Astrocyte of the cerebellum (primary cell): ENCODE data around the gene COX8A.

Experiments used
- DNase-seq: peaks from one replicate; pipeline ENCODE4 v3.0.0-alpha.2; 2011; ENCODE audit warnings: low read depth
- H3K4me3 ChIP-seq: 2 replicates; pipeline ENCODE4 v1.5.1; 2011; ENCODE audit warnings: mild to moderate bottlenecking, low read depth, low read length, moderate library complexity
- in situ Hi-C: cut with HindIII; loops from 2 replicates; pipeline ENCODE4 v1.10.0; 2017; ENCODE audit warnings: low sequenced_read_pairs
- TF ChIP-seq, protein P1 (sequence below): IDR thresholded peaks from 2 replicates; pipeline ENCODE4 v1.5.1; 2012; ENCODE audit warnings: low read length, low read depth, moderate library complexity, mild to moderate bottlenecking; ENCODE audit errors: missing control alignments

The COX8A gene

DNA sequence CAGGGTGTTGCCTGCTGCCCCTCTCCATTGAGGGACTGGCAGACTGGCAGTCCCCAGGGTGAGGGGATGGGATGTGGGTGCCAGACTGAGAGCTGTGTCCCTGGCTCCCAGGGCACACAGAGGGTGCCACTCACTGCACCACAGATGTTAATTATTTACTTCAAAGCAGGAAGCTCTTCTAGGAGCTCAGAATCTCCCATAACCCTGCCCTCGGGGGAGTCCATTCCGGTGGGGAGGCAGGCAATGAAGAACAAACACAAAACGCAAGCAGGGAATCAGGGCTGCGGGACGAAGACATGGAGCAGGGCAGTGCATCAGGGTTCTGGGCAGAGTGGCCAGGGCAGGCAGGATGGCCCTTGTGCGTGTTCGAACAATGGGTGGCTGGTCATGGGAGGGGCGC is 37.0 kb downstream of the COX8A start:
- TF ChIP-seq, protein P1, sequence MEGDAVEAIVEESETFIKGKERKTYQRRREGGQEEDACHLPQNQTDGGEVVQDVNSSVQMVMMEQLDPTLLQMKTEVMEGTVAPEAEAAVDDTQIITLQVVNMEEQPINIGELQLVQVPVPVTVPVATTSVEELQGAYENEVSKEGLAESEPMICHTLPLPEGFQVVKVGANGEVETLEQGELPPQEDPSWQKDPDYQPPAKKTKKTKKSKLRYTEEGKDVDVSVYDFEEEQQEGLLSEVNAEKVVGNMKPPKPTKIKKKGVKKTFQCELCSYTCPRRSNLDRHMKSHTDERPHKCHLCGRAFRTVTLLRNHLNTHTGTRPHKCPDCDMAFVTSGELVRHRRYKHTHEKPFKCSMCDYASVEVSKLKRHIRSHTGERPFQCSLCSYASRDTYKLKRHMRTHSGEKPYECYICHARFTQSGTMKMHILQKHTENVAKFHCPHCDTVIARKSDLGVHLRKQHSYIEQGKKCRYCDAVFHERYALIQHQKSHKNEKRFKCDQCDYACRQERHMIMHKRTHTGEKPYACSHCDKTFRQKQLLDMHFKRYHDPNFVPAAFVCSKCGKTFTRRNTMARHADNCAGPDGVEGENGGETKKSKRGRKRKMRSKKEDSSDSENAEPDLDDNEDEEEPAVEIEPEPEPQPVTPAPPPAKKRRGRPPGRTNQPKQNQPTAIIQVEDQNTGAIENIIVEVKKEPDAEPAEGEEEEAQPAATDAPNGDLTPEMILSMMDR = no peak
- no peak for DNase-seq
- H3K4me3 ChIP-seq = no peak overlapping the region
- in situ Hi-C loops = no loop called here

DNA sequence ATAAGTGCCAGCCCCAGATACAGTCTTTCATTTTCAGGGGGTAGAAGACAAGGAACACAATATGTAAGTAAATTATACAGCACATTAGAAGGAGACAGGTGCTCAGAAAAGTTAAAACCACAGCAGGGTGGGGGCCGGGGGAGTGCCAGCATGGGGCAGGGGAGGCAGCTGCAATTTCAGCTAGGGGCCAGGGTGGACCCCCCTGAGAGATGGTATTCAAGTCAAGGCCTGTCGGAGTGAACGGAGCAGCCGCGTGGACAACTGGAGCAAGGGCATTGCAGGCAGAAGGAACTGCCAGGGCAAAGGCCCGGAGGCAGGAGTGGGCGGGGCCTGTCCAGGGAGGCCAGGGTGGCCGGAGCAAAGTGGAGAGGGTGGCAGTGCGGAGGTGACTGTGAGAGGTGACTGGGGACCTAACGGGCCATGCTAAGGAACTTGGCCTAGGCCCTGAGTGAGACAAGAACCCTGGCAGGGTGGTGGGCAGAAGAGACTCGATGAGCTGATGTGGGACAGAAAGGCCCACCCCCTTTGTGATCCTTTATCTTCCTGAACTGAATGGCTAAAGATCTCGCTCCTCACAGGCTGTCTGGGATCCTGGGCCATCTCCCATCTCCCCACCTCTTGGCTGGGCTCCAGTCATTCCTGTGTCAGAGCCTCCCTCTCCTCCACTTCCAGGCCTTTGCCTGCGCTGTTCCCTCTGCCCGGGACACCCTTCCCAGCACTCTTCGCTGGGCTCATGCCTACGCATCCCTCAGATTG is 38.9 kb downstream of the COX8A start:
- no peak for DNase-seq
- TF ChIP-seq, protein P1 = no peak
- in situ Hi-C loops = no loop called here
- H3K4me3 ChIP-seq = no peak overlapping the region

DNA sequence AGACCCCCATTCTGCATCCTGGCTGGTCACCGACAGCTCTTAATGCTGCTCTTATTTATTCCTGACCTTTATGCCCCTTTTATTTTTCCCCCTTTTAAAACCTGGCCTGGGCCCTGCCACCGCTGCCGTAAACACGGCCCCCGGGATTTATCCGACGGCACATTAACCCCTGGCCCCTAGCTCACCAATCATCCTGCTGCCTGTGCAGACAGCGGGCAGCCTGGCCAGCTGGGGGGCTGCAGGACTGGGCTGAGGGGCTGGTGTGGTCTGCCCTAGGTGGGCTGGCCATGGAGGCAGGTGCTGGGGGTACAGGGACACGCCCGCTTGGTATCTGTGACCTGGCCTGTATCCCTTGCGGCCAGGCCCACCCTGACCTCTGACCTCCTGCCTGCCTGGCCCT is 39.9 kb downstream of the COX8A start:
- in situ Hi-C loops = no loop called here
- TF ChIP-seq, protein P1 = no peak
- H3K4me3 ChIP-seq = no peak overlapping the region
- no peak for DNase-seq

DNA sequence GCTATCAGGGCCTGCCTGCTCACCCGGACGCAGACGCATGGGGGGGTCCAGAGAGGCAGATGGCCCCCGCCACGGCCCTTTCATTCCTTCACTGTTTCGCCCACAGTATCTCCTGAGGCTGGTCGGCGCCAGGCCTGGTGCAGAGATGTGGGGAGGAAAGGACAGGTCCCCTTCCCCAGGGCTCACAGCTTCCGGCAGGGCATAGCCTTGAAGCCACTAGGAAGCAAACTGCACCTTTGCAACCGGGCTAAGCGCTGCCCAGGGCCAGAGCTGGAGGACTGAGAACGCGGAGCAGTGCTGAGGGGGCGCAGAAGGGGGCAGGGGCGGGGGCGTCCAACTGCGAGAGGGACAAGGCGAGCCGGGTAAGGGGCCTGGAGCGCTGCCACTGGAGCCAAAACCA is 41.1 kb downstream of the COX8A start:
- DNase-seq = no peak
- H3K4me3 ChIP-seq = no peak overlapping the region
- in situ Hi-C loops = no loop called here
- TF ChIP-seq, protein P1 = no peak

DNA sequence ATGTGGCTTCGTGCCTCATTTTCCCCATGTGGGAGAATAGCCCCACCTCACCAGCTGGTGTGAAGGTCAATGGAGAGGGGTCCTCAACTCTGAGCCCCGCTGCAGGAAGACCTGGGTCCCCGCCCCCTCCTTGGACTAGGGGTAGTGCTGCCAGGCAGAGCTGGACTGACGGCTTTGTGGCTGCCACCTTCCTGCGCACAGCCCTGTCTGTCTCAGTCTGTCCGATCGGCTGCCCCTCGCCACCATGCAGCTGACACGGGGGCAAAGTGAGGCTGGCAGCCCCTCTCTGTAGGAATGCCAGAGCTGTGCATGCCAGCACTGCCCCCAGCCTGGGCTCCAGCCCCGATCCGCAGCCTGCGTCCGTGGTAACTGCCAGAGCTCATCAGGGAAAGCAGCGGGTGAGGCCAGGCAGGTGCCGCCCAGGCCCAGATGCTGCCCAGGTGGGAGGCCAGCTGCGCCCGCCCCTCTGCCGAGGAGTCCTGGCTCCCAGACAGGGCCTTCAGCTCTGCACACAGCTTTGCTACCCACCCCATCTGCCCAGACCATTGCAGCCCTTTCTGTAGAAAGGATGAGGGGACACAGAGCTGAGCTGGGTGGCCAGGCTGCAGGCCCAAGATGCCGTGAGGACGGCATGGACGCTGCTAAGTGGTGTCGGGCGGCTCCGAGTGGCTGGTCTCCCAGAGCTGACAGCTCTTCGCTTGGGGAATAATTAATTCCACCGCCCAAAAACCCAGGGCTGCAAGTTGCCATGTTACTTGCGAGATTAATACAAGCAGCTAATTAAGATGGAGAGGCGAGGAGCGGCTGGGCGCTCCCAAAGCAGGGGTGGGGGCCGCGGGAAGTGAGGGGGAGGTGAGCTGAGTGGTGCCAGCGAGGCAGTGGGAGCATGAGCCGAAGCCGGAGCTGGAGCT is 41.8 kb downstream of the COX8A start:
- H3K4me3 ChIP-seq = no peak overlapping the region
- TF ChIP-seq, protein P1 = no peak
- DNase-seq = no peak
- in situ Hi-C loops = no loop called here

DNA sequence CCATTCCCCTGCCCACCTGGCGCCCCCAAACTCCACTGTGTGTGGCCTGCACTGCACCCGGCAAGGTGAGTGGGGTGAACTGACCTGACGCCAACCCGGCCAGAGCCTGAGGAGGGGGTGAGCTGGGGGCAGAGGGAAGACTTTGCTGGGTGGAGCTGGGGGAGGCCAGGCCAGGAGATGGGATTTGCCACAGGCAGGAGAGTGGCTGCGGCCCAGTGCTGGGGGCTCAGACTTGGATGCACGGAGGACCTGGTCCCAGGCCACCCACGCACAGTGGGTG is 43.5 kb downstream of the COX8A start:
- in situ Hi-C loops = no loop called here
- no peak overlapping the region for H3K4me3 ChIP-seq

More for the DNA sequence above, 43.5 kb downstream of the COX8A start:
- DNase-seq = no peak
- TF ChIP-seq, protein P1 = no peak
